ENCODE data around the gene WDFY4.

DNA sequence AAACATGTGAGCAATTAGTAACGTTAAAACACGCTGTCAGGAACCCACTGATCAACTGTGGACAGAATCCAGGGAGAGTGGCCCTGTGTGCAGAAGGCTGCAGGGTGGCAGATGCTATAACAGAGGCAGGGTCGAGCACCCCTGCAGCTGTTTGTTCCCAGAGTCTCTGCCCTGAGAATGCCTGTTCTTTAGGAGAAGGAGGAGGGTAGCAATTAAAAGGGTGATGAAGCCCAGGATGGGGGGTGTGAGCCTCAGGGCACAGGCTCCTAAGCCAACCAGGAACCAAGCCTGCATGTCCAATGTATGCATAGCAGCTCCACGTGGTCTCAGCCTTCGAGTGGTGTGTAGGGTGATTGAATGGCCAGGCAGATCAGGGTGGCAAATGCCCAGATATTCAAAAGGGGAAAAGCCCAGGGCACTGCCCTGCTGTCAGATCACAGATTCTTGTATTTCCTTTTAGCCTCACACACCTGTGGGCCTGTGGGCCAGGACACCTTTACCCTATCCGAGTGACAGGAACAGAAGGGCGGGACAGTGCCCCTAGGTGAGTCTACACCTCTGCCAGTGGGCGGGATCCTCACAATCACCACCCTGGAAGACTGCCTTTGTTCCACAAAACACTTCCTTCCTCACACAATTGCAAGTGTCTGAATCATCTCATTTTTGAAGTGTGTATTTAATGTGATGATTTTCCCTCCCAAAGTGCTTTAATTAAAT lies 7.3 kb downstream of the WDFY4 start:
- TF ChIP-seq, protein P1, sequence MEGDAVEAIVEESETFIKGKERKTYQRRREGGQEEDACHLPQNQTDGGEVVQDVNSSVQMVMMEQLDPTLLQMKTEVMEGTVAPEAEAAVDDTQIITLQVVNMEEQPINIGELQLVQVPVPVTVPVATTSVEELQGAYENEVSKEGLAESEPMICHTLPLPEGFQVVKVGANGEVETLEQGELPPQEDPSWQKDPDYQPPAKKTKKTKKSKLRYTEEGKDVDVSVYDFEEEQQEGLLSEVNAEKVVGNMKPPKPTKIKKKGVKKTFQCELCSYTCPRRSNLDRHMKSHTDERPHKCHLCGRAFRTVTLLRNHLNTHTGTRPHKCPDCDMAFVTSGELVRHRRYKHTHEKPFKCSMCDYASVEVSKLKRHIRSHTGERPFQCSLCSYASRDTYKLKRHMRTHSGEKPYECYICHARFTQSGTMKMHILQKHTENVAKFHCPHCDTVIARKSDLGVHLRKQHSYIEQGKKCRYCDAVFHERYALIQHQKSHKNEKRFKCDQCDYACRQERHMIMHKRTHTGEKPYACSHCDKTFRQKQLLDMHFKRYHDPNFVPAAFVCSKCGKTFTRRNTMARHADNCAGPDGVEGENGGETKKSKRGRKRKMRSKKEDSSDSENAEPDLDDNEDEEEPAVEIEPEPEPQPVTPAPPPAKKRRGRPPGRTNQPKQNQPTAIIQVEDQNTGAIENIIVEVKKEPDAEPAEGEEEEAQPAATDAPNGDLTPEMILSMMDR (IDR thresholded peaks at IDR 0.05): no peak
- TF ChIP-seq FOSL2 (IDR thresholded peaks at IDR 0.05; ENCODE audit: borderline replicate concordance, low read depth) (no peak), MXI1 (IDR thresholded peaks at IDR 0.05; ENCODE audit: low read depth, low read length) (no peak)
- TF ChIP-seq, protein P2, sequence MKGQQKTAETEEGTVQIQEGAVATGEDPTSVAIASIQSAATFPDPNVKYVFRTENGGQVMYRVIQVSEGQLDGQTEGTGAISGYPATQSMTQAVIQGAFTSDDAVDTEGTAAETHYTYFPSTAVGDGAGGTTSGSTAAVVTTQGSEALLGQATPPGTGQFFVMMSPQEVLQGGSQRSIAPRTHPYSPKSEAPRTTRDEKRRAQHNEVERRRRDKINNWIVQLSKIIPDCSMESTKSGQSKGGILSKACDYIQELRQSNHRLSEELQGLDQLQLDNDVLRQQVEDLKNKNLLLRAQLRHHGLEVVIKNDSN (IDR thresholded peaks at IDR 0.05; ENCODE audit: borderline replicate concordance, low read depth): no peak
